SU-DHL-6 (cell line): ENCODE measurements around the gene PPARA.

Experiments used
- CTCF ChIP-seq: fragments of 200-600 bp; sonication (generic); IDR thresholded peaks from one replicate; pipeline ENCODE4 v1.5.1; 2017; ENCODE audit warnings: antibody characterized with exemption, mild to moderate bottlenecking, low read length, moderate library complexity; ENCODE audit not compliant: insufficient read depth, poor library complexity, severe bottlenecking
- EZH2phosphoT487 ChIP-seq: fragments of 200-600 bp; sonication (generic), shearing (Covaris generic); conservative IDR thresholded peaks from 2 replicates; pipeline ENCODE4 v1.6.1; 2018; ENCODE audit warnings: mild to moderate bottlenecking, antibody characterized with exemption, low read length, moderate library complexity, mixed read lengths

- TF ChIP-seq CTCF (no peak), EZH2phosphoT487 (no peak)
Observed at GRCh38 chr22:46213052-46213451, 62.7 kb downstream of the PPARA start.
